HG03196 (cell line): ENCODE results near the gene CRYL1.

Experiments
- ATAC-seq: cut with Tn5 transposase; IDR thresholded peaks from one replicate; pipeline ENCODE4 v1.9.1; 2021; ENCODE audit not compliant: unreplicated experiment

Gene CRYL1

DNA sequence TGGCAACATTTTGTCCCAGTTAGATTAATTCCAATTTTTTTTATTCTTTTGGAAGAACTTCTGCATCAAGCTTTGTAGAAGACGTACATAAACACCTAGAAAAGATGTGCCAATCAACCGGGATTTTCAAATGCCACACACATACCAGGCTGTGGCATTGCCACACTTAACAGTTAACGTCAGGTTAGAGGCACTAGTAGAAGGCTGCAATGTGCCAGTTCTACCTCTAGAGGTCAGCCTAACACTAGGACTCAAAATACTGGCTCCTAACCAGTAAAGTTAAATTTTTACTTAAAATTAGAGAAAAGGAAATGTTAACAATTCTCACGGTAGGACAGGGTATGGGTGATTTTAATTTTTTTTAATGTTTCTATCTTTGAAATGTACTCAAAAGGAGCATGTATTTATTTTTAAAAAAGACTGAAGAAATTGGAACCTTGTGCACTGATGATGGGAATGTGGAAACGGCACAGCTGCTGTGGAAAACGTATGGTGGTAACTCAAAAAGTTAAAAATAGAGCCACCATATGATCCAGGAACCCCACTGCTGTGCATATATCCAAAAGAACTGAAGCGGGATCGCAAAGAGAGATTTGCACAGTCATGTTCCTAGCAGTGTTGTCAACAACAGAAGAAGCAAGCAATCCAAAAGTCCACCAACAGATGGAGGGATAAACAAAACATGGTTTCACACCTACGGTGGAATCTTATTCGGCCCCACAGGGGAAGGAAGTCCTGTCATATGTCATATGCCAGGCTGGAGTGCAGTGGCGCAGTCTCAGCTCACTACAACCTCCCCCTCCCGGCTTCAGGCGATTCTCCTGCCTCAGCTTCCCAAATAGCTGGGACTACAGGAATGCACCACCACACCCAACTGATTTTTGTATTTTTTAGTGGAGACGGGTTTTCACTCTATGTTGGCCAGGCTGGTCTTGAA is 30.3 kb downstream of the CRYL1 start:
- no peak for ATAC-seq

DNA sequence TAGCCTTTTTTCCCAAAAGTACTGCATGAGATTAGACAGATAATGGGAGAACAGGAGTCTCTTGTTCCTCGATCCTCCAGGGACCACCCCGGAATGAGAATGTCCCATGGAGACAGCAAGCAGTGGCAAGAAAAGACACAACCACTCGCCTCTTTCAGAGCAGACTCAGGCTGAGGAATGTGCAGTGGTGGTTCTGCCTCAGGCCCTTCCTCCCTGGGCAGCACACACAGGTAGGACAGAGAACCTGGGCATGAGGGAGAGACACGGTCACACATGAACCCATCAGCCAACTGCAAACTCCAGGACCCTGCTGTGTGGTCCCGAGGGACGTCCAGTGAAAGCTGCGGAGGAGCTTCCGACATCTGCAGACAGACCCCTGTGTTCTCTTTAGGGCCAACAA is 31.0 kb downstream of the CRYL1 start:
- no peak for ATAC-seq

DNA sequence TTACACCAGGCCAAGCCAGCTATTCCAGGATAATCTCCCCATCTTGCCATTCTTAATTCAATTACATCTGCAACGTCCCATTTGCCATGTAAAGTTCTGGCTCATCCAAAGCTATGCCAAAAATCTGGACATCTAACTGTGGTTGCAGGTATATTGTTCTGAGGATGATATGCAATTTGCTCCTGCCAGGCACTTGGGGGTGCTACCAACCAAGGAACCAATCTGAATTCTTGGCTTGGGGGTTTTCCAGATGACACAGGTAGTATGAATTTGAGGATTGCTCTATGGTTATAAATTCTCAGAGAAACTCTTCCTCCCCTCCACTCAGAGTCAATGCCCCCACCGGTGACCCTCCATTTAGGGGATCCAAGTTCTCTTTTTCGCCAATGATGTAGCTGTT is 33.0 kb downstream of the CRYL1 start:
- ATAC-seq = no peak

GRCh38 chr13:20491926-20492435 is 33.7 kb downstream of the CRYL1 start:
- ATAC-seq = no peak

DNA sequence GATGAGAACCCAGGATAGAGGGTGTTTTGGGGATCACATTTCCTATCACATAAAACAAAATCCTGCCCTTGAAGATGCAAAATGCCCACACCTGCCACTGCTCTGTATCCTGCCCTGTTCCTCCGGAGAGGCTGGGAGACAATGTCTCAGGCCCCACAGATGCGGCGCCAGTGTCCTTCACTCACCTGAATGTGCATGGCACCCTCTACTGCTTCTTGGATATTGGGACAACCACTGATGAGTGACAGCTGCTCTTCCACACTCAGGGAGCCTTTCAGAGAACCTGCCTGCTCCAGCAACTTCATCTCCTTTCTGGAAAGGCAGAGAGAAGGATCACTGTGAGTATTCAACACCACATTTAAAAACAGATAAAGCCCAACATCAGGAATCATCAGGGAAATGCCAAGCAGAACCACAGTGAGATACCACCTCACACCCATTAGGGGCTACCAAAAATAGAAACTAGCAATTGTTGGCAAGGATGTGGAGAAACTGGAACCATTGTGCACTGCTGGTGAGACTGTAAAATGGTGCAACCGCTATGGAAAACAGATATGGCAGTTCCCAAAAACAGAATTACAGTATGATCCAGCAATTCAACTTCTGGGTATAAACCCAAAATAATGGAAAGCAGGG is 36.4 kb downstream of the CRYL1 start:
- ATAC-seq = no peak

DNA sequence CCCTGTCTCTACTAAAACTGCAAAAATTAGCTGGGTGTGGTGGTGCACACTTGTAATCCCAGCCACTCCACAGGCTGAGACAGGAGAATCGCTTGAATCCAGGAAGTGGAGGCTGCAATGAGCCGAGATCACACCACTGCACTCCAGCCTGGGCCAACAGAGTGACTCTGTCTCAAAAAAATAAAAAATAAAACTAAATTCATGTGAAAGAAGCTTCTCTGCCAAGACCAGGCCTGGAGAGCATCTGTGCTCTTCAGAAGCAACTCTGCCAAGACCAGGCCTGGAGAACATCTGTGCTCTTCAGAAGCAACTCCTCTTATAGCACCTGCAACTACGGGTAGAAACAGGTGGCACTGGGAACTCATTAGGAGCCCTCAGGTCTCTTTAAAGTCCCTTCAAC is 37.7 kb downstream of the CRYL1 start:
- ATAC-seq = no peak

DNA sequence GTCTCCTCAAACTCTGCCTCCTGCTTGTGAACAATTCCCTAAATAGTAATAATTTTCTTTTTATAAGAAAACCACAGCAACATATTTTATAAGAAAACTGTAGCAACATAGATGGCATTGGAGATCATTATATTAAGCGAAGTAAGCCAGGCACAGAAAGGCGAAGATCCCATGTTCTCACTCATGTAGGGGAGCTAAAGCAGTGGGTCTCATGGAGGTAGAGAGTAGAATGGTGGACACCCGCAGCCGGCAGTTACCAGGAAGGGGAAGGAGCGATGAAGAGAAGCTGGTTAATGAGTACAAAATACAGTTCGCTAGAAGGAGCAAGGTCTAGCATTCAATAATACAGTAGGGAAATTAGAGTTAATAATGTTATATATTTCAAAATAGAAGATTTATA is 42.9 kb downstream of the CRYL1 start:
- ATAC-seq = no peak

DNA sequence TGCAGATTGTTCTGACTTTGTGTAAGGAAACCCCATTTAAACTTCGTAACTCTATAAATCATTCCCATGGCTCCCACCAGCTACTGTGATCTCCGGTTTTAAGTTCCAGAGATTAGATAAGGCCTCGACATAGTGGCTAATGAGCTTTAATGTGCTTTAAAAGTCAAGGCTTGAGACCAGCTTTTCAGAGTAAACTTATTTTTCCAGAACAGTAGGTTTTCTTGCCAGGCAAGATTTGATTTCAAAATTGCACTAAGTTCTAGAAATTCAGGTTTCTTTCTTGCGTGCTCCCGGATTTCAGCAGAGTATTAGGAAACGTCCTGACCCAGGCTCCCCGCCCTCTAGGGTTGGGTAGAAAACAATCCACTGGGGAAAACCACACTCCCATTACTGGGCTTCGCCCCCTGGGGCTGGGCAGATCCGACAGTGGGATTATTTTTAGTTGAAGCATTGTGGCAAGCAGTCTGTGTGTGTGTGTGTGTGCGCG is 43.3 kb downstream of the CRYL1 start:
- no peak for ATAC-seq

DNA sequence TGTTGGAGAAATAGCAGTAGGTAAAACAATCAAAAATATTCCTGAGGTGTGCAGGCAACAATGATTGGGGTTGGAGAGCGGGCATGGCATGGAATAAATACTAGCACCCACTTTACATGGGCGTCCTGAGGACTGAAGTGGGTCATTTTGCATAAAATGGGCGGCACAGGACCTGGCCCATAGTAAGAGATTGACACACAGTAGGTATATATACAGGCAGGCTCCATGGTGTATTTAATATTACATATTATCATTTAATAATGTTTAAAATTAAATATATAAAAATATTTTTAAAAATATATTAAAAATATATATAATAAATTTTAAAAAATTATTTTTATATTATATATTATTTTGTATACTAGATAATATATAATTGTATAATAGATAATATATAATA is 48.3 kb downstream of the CRYL1 start:
- no peak for ATAC-seq

DNA sequence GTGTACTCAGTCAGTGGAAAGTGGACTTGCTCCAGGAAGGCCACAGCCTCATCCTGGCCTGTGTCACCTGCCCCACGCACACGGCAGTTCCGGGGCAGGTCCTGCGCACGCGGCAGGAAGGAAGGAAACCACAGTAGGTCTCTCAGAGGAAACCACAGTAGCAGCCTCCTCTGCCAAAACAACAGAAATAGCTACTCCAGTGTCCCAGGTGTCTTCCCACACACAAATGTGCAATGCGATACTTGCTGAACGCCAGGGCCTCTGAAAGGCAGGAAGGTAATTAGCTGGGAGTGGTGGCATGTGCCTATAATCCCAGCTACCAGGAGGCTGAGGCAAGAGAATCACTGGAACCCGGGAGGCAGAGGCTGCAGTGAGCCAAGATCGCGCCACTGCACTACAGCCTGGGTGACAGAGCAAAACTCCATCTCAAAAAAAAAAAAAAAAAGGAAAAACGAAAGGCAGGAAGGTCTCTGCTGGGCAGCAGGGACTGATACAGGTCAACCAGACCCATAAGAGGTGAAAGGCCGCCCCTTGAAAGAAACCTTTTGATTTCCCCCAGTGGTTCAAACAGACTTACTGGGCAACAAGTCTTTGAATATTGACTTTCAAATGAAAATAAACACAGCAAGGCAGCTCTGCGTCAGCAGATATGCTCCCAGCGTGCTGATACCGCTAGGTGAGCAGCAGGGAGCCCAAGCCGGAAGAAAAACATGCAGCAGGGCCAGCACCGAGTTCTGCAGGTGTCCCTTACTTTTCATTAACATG is 49.5 kb downstream of the CRYL1 start:
- ATAC-seq = peak; percentile 92

- ATAC-seq = no peak
These were observed 51.1 kb downstream of the CRYL1 start for GRCh38 chr13:20474515-20474914.

DNA sequence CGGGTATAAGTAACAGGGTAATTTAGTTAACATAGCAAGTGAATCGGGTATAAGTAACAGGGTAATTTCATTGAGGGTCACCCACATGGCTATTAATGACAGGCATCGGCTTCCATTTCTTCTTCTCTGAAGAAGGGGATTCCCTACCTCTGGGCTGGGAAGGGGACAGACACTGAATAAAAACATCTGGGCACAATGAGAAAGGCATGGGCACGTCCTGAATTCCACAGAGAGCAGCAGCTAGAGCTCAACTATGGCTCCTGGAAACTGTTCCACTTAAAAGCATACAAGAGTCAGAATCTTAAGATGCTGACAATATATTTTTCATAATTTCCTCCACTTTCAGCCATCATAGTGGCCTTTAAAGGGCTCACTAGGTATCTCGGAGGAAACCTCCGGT is 51.8 kb downstream of the CRYL1 start:
- ATAC-seq = no peak

DNA sequence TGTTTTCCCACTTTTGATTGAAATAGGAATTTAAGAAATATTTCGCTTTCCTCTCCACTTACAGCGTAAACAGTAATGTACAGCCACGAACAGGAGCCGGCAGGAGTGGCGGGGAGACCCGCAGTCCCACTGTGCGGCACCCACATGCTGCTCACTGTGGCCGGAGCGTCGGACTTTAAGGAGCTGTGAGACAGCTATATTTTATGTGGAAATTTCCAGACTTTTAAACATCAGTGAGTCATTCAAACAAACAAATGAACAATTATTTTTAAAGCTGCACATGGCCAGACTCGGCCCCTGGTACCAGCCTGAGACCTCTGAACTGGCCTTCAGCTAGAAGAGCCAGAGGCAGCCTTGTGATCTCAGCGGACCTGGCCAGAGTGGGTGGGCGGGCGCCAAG is 52.5 kb downstream of the CRYL1 start:
- ATAC-seq = no peak

GRCh38 chr13:20472531-20472930 is 53.1 kb downstream of the CRYL1 start:
- no peak for ATAC-seq

DNA sequence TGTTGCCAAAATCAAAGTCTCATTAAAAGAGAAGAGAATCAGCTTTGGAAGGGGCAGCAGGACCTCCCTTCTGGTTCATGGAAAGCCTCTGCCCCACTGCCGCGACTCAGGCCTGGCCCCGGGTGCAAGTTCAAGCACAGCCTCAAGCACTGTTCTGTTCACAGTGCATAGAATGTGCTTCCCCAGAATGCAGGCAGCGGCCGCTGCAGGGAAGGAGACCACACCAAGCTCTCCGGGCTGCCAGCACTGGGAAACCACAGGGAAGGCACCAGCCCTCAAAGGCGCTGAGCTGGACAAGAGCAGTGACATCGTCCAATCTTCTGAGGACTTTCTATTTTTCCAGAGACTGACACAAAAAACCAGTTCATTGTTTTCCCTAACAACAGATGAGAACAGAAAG is 55.5 kb downstream of the CRYL1 start:
- no peak for ATAC-seq

- ATAC-seq = no peak
These were observed 59.3 kb downstream of the CRYL1 start for GRCh38 chr13:20466371-20466770.

DNA sequence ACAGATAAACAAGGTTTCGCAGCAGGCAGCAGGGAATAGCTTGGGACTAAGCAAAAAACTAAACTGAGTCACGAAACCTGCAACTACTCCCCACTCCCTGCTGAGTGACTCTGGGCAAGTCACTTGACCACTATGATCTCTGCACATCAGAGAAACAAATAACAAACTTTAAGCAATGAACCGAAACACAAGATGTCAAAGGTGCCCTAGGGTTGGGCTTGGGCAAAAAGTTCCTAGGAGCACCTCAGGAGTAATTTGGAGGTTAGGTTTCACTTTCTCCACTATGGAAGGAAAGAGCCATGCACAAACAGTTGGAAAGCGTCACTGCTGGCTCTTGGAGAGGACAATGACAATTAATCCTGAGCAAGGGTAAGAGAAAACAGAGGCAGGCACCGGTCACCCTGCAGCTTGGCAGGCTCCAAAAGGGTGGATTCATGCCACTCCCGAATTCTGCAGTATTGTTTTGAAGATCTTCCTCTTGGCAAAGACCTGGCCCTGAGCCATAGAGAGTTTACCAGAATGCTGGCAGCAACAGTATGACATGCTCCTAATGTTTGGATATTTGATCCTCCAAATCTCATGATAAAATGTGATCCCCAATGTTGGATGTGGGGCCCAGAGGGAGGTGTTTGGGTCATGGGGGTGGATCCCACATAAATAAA is 60.3 kb downstream of the CRYL1 start:
- no peak for ATAC-seq

GRCh38 chr13:20462921-20463320 is 62.7 kb downstream of the CRYL1 start:
- no peak for ATAC-seq

DNA sequence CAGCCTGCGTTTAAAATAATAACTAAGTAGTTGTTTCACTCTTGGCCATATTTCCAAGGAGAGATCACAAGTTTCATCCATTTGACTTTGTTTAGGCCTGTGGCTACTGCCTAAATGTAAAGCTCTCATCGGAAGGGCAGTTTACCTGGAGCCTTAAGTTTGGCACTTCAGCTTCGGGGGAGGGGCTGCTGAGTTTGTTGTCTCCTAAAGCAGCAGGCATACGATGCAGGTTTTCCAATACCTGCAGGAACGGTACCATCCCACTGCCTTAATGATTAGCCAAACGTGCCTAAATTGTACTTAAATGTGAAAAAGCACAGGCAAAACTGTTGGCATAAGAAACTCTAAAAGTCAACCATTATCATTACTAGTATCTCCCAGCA is 63.1 kb downstream of the CRYL1 start:
- no peak for ATAC-seq

GRCh38 chr13:20461860-20462532 is 63.7 kb downstream of the CRYL1 start:
- ATAC-seq = no peak
